Right ventricle myocardium inferior (tissue), 1 donor: Measurements from ENCODE around the gene SIGLEC1. TPM values are rescaled to one million over a fixed set of nuclear protein-coding genes. Genes with fewer than 3 reads are reported as not detected.

ENCODE experiments used
- ATAC-seq: fragments of 200-7000 bp; cut with Tn5 transposase; one replicate; pipeline ENCODE4 v1.9.1; 2020; ENCODE audit warnings: mild to moderate bottlenecking, moderate library complexity
- DNase-seq: peaks from one replicate; pipeline ENCODE4 v3.0.0; 2021; ENCODE audit errors: missing footprints
- intact Hi-C: fragments of 100-400 bp; cut with DNase I; formaldehyde crosslinking; loops from one replicate; pipeline ENCODE4 v1.11.0; 2022
- total RNA-seq: library from RNA; stranded (reverse); fragmentation: NEBNext Ultra II Directional; extraction: Animal tissue kit (Norgen Biotek cat#: 25700); gene quantifications from one replicate; pipeline ENCODE4 v1.2.1, GENCODE V29; 2021
- donor health status: DM: no; HTN: yes; CAD: no; lungs with severe emphysema.

The SIGLEC1 gene
- total RNA-seq, 1 donor from 2014 or later = 9.5 TPM

- no peak for DNase-seq
- intact Hi-C loops = no loop called here
- ATAC-seq = no peak
Measured at GRCh38 chr20:3690413-3690812, 22.0 kb downstream of the SIGLEC1 start.

- DNase-seq (peak; percentile 60), ATAC-seq (no peak)
- intact Hi-C loops = no loop called here
Measured at GRCh38 chr20:3689978-3690377, 22.4 kb downstream of the SIGLEC1 start.

- intact Hi-C loops = no loop called here
- peak; percentile 50 for DNase-seq
- ATAC-seq = peak; percentile 74
Measured at GRCh38 chr20:3687655-3688054, 24.7 kb downstream of the SIGLEC1 start.

GRCh38 chr20:3686867-3687321, 25.5 kb downstream of the SIGLEC1 start:
- ATAC-seq (peak; percentile 88), DNase-seq (peak; percentile 85)
- intact Hi-C loops = no loop called here

- DNase-seq = no peak
- peak; percentile 1 for ATAC-seq
- intact Hi-C loops = no loop called here
Measured at GRCh38 chr20:3686421-3686820, 26.0 kb downstream of the SIGLEC1 start.

GRCh38 chr20:3685341-3685740, 27.1 kb downstream of the SIGLEC1 start:
- peak; percentile 32 for DNase-seq
- intact Hi-C loops = no loop called here
- ATAC-seq = no peak

- DNase-seq (peak; percentile 81), ATAC-seq (peak; percentile 54)
Measured at GRCh38 chr20:3681931-3682781, 30.2 kb downstream of the SIGLEC1 start, which contains the start of gene ADAM33. Gene ADAM33, minus strand, starts transcription at chr20:3682010. Its CDS starts 6 bp downstream, at chr20:3682004.

GRCh38 chr20:3681352-3681930, 31.0 kb downstream of the SIGLEC1 start:
- ATAC-seq (no peak), DNase-seq (no peak)
- intact Hi-C loops = no loop called here

More at GRCh38 chr20:3681931-3682781, 30.2 kb downstream of the SIGLEC1 start, which contains the start of gene ADAM33:
- intact Hi-C loops = no loop called here

- intact Hi-C loops = no loop called here
- ATAC-seq = no peak
- peak; percentile 63 for DNase-seq
Measured at GRCh38 chr20:3680701-3681351, 31.6 kb downstream of the SIGLEC1 start.

GRCh38 chr20:3679749-3680700, 32.4 kb downstream of the SIGLEC1 start:
- intact Hi-C loops = loop anchor here (5.0 kb wide), 1 partner anchor 87 kb away; the partner anchor contains the start of gene ADISSP
- ATAC-seq (peak; percentile 49), DNase-seq (peak; percentile 71)

- ATAC-seq (no peak), DNase-seq (peak; percentile 35)
- intact Hi-C loops = loop anchor here (5.0 kb wide), 1 partner anchor 88 kb away; the partner anchor contains the start of gene ADISSP
Measured at GRCh38 chr20:3678856-3679720, 33.3 kb downstream of the SIGLEC1 start.

GRCh38 chr20:3678198-3678597, 34.2 kb downstream of the SIGLEC1 start:
- intact Hi-C loops = loop anchor here (5.0 kb wide), 1 partner anchor 89 kb away; the partner anchor contains the start of gene ADISSP
- ATAC-seq (no peak), DNase-seq (peak; percentile 5)

- intact Hi-C loops = loop anchor here (1.0 to 5.0 kb wide), 2 partner anchors 33 to 90 kb away; partner anchors contain the start of gene ADISSP
- peak; percentile 68 for DNase-seq
- ATAC-seq = no peak
Measured at GRCh38 chr20:3677733-3678132, 34.7 kb downstream of the SIGLEC1 start.

GRCh38 chr20:3674995-3675900, 37.2 kb downstream of the SIGLEC1 start:
- DNase-seq (peak; percentile 32), ATAC-seq (no peak)
- intact Hi-C loops = loop anchor here (5.0 kb wide), 1 partner anchor 92 kb away; the partner anchor contains the start of gene ADISSP

- DNase-seq (peak; percentile 21), ATAC-seq (no peak)
- intact Hi-C loops = no loop called here
Measured at GRCh38 chr20:3674447-3674846, 38.0 kb downstream of the SIGLEC1 start.
